Neural progenitor cell (in vitro differentiated cells): ENCODE results near the gene POLD4. TPM values are rescaled to one million over a fixed set of nuclear protein-coding genes. Genes with fewer than 3 reads are reported as not detected.

Experiments
- DNase-seq: peaks from one replicate; pipeline ENCODE4 v3.0.0-alpha.2; 2016; ENCODE audit warnings: low spot score
- H2AFZ ChIP-seq: fragments of 200-600 bp; sonication (generic); replicated peaks from 2 replicates; pipeline ENCODE4 v1.6.1; 2016; ENCODE audit warnings: antibody characterized with exemption
- H3F3A ChIP-seq: fragments of 200-600 bp; sonication (generic); 2 replicates; pipeline ENCODE4 v1.6.1; 2016; ENCODE audit warnings: antibody characterized with exemption, low read depth
- H3K27ac ChIP-seq: fragments of 200-600 bp; sonication (generic); 2 replicates; pipeline ENCODE4 v1.5.1; 2016; ENCODE audit warnings: mild to moderate bottlenecking
- H3K27me3 ChIP-seq: fragments of 200-600 bp; sonication (generic); 2 replicates; pipeline ENCODE4 v1.6.1; 2016; ENCODE audit warnings: mild to moderate bottlenecking, moderate library complexity
- H3K36me3 ChIP-seq: fragments of 200-600 bp; sonication (generic); 2 replicates; pipeline ENCODE4 v1.5.1; 2016
- H3K4me1 ChIP-seq: fragments of 200-600 bp; sonication (generic); 2 replicates; pipeline ENCODE4 v1.6.1; 2016; ENCODE audit warnings: mixed run types
- H3K4me2 ChIP-seq: fragments of 200-600 bp; sonication (generic); 2 replicates; pipeline ENCODE4 v1.6.1; 2016
- H3K4me3 ChIP-seq: fragments of 200-600 bp; sonication (generic); 2 replicates; pipeline ENCODE4 v1.5.1; 2016
- H3K79me2 ChIP-seq: fragments of 200-600 bp; sonication (generic); 2 replicates; pipeline ENCODE4 v1.6.1; 2016; ENCODE audit warnings: low read depth
- H3K9ac ChIP-seq: fragments of 200-600 bp; sonication (generic); 2 replicates; pipeline ENCODE4 v1.6.1; 2016
- H3K9me3 ChIP-seq: fragments of 200-600 bp; sonication (generic); 2 replicates; pipeline ENCODE4 v1.5.1; 2016; ENCODE audit warnings: low read depth
- H4K20me1 ChIP-seq: fragments of 200-600 bp; sonication (generic); 2 replicates; pipeline ENCODE4 v1.6.1; 2016; ENCODE audit warnings: low read depth
- H3K27ac Mint-ChIP-seq: 3 replicates; pipeline ENCODE4 v1.8.0; 2021; ENCODE audit warnings: mixed read lengths
- H3K27me3 Mint-ChIP-seq: 2 replicates; pipeline ENCODE4 v1.8.0; 2022; ENCODE audit warnings: low read depth, mild to moderate bottlenecking, inconsistent platforms, moderate library complexity, mixed read lengths; ENCODE audit not compliant: insufficient read depth
- H3K36me3 Mint-ChIP-seq: 3 replicates; pipeline ENCODE4 v1.8.0; 2021; ENCODE audit warnings: mixed read lengths
- H3K4me1 Mint-ChIP-seq: 3 replicates; pipeline ENCODE4 v1.8.0; 2021; ENCODE audit warnings: mixed read lengths
- H3K4me3 Mint-ChIP-seq: 3 replicates; pipeline ENCODE4 v1.8.0; 2021; ENCODE audit warnings: mild to moderate bottlenecking, moderate library complexity, mixed read lengths
- H3K9me3 Mint-ChIP-seq: 3 replicates; pipeline ENCODE4 v1.8.0; 2020; ENCODE audit warnings: mixed read lengths
- EZH2 ChIP-seq: fragments of 200-600 bp; sonication (generic); IDR thresholded peaks from 2 replicates; pipeline ENCODE4 v1.6.1; 2017; ENCODE audit warnings: antibody characterized with exemption, mild to moderate bottlenecking, moderate library complexity
- EZH2phosphoT487 ChIP-seq: fragments of 200-600 bp; sonication (generic); IDR thresholded peaks from 2 replicates; pipeline ENCODE4 v1.6.1; 2017; ENCODE audit warnings: antibody characterized with exemption
- total RNA-seq: library from RNA; depleted of rRNA; stranded (reverse); fragments of >200 nt; gene quantifications from 2 replicates; pipeline ENCODE4 v1.2.3, GENCODE V29; 2015; ENCODE audit warnings: low replicate concordance
- TF ChIP-seq, protein P1 (sequence below): fragments of 200-600 bp; sonication (generic); IDR thresholded peaks from 2 replicates; pipeline ENCODE4 v1.5.1; 2017; ENCODE audit warnings: antibody characterized with exemption, mild to moderate bottlenecking

Gene POLD4
- total RNA-seq, 1 donor from 2014 or later = 1.1 TPM

DNA sequence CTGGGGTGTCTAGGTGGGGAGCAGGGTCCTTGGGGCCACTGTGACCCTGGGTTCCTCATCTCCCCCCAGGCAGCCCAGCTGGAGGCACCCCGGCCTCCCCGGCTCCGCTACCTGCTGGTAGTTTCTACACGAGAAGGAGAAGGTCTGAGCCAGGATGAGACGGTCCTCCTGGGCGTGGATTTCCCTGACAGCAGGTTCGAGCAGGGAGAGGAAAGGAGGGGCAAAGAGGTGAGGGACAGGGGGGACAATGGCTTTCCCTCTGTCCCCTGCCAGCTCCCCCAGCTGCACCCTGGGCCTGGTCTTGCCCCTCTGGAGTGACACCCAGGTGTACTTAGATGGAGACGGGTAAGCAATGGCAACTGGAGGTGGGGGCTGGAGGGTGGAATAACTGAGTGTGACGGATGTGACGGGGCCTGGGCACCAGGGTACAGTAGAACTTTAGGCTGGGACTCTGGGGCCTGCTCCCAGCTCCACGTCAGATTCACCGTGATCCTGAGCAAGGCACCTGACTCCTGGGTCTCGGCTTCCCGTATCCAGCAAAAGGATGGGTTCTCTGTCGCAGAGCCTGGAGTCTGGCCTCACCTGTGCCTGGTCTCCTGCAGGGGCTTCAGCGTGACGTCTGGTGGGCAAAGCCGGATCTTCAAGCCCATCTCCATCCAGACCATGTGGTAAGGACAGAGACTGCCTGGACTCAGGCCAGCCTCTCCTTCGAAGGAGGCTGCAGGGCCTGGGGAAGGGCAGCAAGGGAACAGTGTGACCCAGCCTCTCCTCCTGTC is 46.4 kb downstream of the POLD4 start:
- Histone ChIP-seq H3K9ac (no peak overlapping the region), H3F3A (peaks cover 19% of the 10 kb centered on the region), H3K27ac (no peak overlapping the region), H3K79me2 (no peaks in the 10 kb centered on the region), H3K9me3 (no peaks in the 10 kb centered on the region), H3K27me3 (peaks cover 16% of the 10 kb centered on the region), H4K20me1 (peaks cover 8% of the 10 kb centered on the region), H3K4me1 (peaks cover 8% of the 10 kb centered on the region), H3K4me2 (no peak overlapping the region), H3K36me3 (no peaks in the 10 kb centered on the region), H3K4me3 (no peak overlapping the region), H2AFZ (no peak overlapping the region)
- H3K36me3 Mint-ChIP-seq = no peaks in the 10 kb centered on the region
- no peak overlapping the region for H3K27ac Mint-ChIP-seq
- H3K9me3 Mint-ChIP-seq = no peaks in the 10 kb centered on the region
- DNase-seq = no peak
- H3K27me3 Mint-ChIP-seq = peaks cover 9% of the 10 kb centered on the region
- TF ChIP-seq EZH2phosphoT487 = no peak
- no peak for TF ChIP-seq EZH2
- TF ChIP-seq, protein P1, sequence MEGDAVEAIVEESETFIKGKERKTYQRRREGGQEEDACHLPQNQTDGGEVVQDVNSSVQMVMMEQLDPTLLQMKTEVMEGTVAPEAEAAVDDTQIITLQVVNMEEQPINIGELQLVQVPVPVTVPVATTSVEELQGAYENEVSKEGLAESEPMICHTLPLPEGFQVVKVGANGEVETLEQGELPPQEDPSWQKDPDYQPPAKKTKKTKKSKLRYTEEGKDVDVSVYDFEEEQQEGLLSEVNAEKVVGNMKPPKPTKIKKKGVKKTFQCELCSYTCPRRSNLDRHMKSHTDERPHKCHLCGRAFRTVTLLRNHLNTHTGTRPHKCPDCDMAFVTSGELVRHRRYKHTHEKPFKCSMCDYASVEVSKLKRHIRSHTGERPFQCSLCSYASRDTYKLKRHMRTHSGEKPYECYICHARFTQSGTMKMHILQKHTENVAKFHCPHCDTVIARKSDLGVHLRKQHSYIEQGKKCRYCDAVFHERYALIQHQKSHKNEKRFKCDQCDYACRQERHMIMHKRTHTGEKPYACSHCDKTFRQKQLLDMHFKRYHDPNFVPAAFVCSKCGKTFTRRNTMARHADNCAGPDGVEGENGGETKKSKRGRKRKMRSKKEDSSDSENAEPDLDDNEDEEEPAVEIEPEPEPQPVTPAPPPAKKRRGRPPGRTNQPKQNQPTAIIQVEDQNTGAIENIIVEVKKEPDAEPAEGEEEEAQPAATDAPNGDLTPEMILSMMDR = no peak
- no peak overlapping the region for H3K4me3 Mint-ChIP-seq
- peaks cover 8% of the 10 kb centered on the region for H3K4me1 Mint-ChIP-seq

- Histone ChIP-seq H3K27ac (no peak overlapping the region), H3K9me3 (no peaks in the 10 kb centered on the region), H3F3A (peaks cover 27% of the 10 kb centered on the region), H3K4me3 (peak overlapping the region; percentile 65), H3K36me3 (no peaks in the 10 kb centered on the region), H3K79me2 (no peaks in the 10 kb centered on the region), H4K20me1 (peaks cover 14% of the 10 kb centered on the region), H3K27me3 (peaks cover 16% of the 10 kb centered on the region), H2AFZ (no peak overlapping the region), H3K4me2 (peak overlapping the region; percentile 91), H3K9ac (no peak overlapping the region), H3K4me1 (peaks cover 12% of the 10 kb centered on the region)
- Mint-ChIP-seq H3K27me3 (peaks cover 7% of the 10 kb centered on the region), H3K27ac (no peak overlapping the region), H3K36me3 (peaks cover 6% of the 10 kb centered on the region), H3K9me3 (no peaks in the 10 kb centered on the region), H3K4me1 (peaks cover 8% of the 10 kb centered on the region), H3K4me3 (peak overlapping the region; percentile 61)
- no peak for TF ChIP-seq EZH2
- DNase-seq = no peak
Measured at GRCh38 chr11:67304511-67305113, 48.7 kb downstream of the POLD4 start.

DNA sequence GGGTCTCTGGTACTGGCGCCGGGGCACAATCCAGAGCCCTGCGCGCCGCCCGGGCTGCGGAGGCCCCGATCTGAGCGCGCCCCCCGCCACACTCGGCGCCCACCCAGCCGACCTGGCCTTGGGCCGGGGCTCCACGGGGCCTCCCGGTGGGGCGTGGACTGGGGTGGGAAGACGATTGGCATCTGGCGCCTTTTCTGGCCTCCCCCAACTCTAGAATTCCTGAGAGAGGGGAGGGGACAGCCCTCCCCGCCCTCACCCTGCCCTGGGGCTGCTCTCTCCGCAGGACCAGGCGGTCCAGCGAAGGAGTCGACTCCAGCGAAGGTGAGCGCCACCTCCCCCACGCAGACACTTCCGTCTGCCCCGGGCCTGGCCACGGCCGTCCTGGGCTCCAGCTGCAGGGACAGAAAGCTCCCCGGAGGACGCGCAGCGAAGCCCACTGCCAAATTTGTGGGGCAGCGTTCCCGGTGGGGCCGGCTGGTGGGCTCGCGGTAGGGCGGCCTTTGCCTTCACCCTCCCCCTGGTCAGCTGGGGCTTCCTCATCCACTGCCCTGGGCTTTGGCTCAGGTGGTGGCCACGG is 49.4 kb downstream of the POLD4 start:
- Mint-ChIP-seq H3K27me3 (peaks cover 7% of the 10 kb centered on the region), H3K9me3 (no peaks in the 10 kb centered on the region), H3K36me3 (peaks cover 6% of the 10 kb centered on the region), H3K27ac (no peak overlapping the region), H3K4me1 (peaks cover 8% of the 10 kb centered on the region), H3K4me3 (no peak overlapping the region)
- H3F3A ChIP-seq = peaks cover 27% of the 10 kb centered on the region
- peaks cover 14% of the 10 kb centered on the region for H4K20me1 ChIP-seq
- peak; percentile 51 for DNase-seq
- H3K4me1 ChIP-seq = peaks cover 12% of the 10 kb centered on the region
- H3K36me3 ChIP-seq = no peaks in the 10 kb centered on the region
- H3K79me2 ChIP-seq = no peaks in the 10 kb centered on the region
- no peak overlapping the region for H3K27ac ChIP-seq
- H2AFZ ChIP-seq = peak overlapping the region; percentile 53
- peaks cover 16% of the 10 kb centered on the region for H3K27me3 ChIP-seq
- H3K9me3 ChIP-seq = no peaks in the 10 kb centered on the region
- TF ChIP-seq, protein P1 = no peak
- TF ChIP-seq EZH2phosphoT487 (no peak), EZH2 (no peak)
- H3K4me3 ChIP-seq = peak overlapping the region; percentile 65
- H3K4me2 ChIP-seq = peak overlapping the region; percentile 91
- H3K9ac ChIP-seq = no peak overlapping the region
